HG02973 (cell line): ENCODE measurements around the gene L1CAM.

Experiments used
- ATAC-seq: cut with Tn5 transposase; IDR thresholded peaks from one replicate; pipeline ENCODE4 v1.9.1; 2021; ENCODE audit warnings: moderate library complexity; ENCODE audit not compliant: unreplicated experiment

The L1CAM gene

GRCh38 chrX:153903991-153904957 is 18.3 kb upstream of the L1CAM start, which contains the start of gene AVPR2:
TSS of gene AVPR2 (plus strand) at chrX:153904673. CDS start at chrX:153905146, 473 bp downstream.
- no peak for ATAC-seq

DNA sequence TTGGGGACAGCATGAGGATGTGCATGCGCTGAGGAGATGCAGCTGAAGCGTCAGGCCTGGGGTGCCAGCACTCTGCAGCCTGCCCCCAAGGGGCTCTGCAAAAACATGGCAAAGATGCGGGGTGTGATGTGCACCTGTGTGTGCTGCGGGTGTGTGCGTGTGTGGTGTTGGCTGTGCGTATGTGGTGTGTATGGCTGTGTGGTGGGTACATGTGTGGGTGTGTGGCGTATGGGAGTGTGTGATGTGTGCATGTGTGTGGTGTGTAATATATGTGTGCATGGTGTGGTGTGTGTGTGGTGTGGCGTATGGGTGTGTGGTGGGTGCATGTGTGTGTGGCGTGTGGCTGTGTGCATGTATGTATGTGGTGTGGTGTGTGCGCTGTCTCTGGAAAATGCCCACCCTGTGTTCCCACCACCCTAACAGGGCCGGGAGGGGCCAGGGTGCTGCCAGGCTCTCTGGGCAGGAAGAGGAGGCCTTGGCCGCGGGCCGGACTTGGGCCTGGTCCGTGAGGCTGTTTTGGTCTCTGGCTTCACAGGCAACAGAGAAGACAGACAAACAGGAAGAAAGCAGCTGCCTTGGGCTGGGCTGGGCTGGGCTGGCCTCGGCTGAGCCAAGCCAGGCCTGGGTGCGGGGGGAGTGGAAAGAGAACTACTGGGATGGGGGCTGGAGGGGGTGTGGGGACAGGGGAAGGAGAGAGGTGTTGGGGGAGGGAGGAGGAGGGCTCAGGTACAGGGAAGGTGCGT is 17.4 kb upstream of the L1CAM start:
- ATAC-seq, result no peak

- ATAC-seq, result no peak
Measured at GRCh38 chrX:153902385-153902784, 16.4 kb upstream of the L1CAM start.

DNA sequence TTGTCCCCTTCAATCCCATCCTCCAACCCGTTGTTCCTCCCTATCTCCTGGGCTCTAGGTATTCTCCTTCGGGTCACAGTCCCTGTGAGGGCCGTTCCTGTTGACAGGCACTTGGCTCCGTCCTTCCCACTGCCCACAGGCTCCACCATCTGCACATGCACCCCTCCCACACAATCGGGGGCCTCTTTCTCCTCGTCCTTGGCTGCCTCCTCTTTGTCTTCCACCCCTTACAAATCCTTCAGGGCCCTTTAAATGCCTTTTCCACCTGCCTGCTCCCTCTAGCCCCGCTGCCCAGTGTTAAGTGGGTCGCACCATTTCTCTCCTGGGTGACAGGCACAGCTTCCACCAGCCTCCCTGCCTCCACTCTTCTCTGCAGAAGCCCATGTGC is 15.8 kb upstream of the L1CAM start:
- ATAC-seq, result no peak

- peak; percentile 63 for ATAC-seq
Measured at GRCh38 chrX:153900831-153901752, 15.1 kb upstream of the L1CAM start.

DNA sequence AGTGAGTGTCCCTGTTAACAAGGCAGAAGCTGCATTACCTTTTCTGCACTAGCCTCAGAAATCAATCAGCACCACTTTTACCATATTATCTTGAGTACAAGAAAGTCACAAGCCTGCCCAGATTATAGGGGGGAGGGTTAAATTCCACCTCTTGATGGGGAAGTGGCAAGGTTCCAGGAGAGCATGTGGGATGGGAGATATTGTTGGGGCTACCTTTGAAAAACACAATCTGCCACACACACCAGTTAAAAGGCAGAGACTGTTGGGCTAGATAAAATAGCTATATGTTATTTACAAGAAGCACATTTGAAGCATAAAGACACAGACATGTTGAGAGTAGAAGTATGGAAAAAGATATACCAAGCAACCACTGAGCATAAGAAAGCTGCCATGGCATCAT is 11.9 kb upstream of the L1CAM start:
- no peak for ATAC-seq

GRCh38 chrX:153889123-153889522 is 3.1 kb upstream of the L1CAM start:
- no peak for ATAC-seq

GRCh38 chrX:153888344-153888743 is 2.4 kb upstream of the L1CAM start:
- ATAC-seq, result no peak

GRCh38 chrX:153887385-153887784 is 1.4 kb upstream of the L1CAM start:
- no peak for ATAC-seq

- no peak for ATAC-seq
Measured at GRCh38 chrX:153886915-153887314, 942 bp upstream of the L1CAM start.

GRCh38 chrX:153885208-153885787 is 675 bp downstream of the L1CAM start:
- no peak for ATAC-seq

DNA sequence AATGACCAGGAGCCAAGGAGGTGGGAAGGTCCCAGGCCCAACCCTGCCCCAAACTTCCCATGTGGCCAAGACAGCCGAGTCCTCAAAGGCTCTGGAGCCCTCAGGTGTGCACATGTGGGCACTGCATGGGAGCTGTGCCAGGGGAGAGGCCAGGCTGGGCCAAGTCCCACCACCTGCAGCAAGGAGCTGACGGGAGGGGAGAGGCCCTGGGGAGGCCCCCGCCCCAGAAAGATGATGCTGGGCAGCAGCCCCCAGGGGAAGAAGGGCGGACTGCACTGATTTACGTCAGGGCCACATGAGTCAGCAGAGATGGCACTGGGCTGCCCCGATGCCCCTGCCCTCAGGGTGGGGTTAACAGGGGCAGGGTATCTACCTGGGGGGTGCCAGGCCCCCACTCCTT is 1.4 kb downstream of the L1CAM start:
- ATAC-seq, result no peak

- no peak for ATAC-seq
Measured at GRCh38 chrX:153884136-153884535, 1.8 kb downstream of the L1CAM start.

- ATAC-seq, result no peak
Measured at GRCh38 chrX:153883163-153883843, 2.7 kb downstream of the L1CAM start.

DNA sequence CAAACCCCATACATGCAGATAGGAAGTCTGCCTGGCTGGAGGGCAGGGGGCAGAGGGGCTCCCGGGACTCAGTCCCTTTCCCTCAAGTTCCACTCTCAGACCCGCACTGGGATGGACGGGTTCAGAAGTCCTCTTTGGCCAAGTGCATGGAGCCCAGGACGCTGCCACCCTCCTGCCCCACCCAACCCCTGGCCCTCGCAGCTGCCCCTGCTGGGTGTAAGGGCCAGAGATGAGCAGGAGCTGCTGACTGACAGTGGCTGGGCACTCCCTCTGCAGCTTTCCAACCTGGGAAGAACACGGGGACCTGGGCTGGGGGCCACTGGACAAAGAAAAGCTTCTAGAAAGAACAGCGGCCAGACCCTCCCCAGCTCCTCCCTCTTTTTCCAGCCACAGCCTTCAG is 3.4 kb downstream of the L1CAM start:
- no peak for ATAC-seq

- no peak for ATAC-seq
Measured at GRCh38 chrX:153882086-153882498, 3.9 kb downstream of the L1CAM start.

- ATAC-seq, result no peak
Measured at GRCh38 chrX:153881281-153881680, 4.7 kb downstream of the L1CAM start.

- ATAC-seq, result no peak
Measured at GRCh38 chrX:153880440-153880815, 5.5 kb downstream of the L1CAM start.

DNA sequence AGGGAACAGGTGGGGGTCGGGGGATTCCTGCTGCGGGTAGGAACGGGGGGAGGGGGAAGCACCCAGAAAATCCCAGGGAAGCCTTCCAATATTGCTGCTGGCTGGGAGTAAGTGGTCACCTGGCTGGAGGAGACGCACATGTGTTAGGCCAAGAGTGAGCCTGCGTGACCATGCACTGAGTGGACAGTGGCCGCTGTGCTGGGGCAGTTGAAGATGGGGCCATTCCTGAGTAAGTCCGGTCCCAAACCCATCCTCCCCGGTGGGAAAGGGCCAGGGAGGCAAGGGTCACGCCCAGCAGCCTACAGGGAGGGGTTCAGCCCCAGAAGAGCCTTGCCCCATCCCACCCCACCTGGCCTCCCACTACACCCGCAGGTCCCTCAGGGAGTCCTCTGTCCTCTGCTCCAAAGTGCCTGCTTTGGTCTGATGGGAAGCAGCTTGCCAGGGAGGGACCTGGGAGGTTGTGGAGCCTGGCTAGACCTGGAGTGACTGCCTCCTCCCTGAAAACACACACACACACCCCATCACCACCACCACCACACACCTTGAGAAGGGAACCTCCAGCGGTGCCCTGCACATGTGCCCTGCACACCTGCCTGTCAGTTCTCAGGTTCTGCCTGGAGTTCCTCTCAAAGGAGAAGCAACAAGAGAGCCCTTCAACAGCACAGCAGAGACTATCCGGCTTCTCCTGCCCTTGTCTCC is 6.1 kb downstream of the L1CAM start:
- ATAC-seq, result no peak
